CD4-positive, alpha-beta T cell treated with Interleukin-17A for 1 hour (primary cell): ENCODE results near the gene IFNW1.
"Not testable (repeated sequence)": the region's sequence is repeated elsewhere in the genome, so short reads cannot be mapped to it uniquely, and the experiment has no call there.

Experiments
- DNase-seq: peaks from one replicate; pipeline ENCODE4 v3.0.0-alpha.2; 2020

Gene IFNW1

GRCh38 chr9:21141427-21141882 is at the start of gene IFNW1:
TSS of gene IFNW1 (minus strand) at chr9:21141832. CDS start at chr9:21141570, 262 bp downstream.
- no peak for DNase-seq

DNA sequence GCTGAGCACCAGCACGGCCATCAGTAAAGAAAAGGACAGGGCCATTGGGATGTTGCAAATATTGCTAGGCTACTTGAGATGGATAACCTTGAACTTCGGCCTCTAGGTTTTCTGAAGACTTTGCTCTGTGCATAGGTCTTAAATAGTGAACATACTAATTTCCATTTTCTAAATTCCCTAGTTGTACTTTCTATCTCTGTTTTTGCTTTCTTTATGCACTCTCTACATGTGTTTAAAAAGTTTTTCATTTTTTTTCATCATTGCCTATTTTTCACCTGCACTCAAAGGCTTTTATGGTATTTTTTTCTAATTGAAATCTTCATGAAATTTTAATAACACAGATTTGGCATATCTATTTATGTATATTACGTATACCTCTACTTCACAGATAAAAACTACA is 45.9 kb upstream of the IFNW1 start, which contains the start of gene IFNA4:
TSS of gene IFNA4 (minus strand) at position 101 of the 400 bp plus-strand sequence. CDS start at position 45, 56 bp downstream.
- DNase-seq = not testable (repeated sequence)

GRCh38 chr9:21182810-21183736 is 41.4 kb upstream of the IFNW1 start:
- DNase-seq = peak; percentile 64

GRCh38 chr9:21174671-21175070 is 33.0 kb upstream of the IFNW1 start:
- no peak for DNase-seq

- no peak for DNase-seq
These were observed 30.5 kb upstream of the IFNW1 start for GRCh38 chr9:21172156-21172555.

GRCh38 chr9:21171351-21171750 is 29.7 kb upstream of the IFNW1 start:
- no peak for DNase-seq

- DNase-seq = not testable (repeated sequence)
These were observed 24.9 kb upstream of the IFNW1 start, which contains the start of gene IFNA21 for GRCh38 chr9:21166560-21166959. TSS of gene IFNA21 (minus strand) at chr9:21166660. CDS start at chr9:21166612, 48 bp downstream.

DNA sequence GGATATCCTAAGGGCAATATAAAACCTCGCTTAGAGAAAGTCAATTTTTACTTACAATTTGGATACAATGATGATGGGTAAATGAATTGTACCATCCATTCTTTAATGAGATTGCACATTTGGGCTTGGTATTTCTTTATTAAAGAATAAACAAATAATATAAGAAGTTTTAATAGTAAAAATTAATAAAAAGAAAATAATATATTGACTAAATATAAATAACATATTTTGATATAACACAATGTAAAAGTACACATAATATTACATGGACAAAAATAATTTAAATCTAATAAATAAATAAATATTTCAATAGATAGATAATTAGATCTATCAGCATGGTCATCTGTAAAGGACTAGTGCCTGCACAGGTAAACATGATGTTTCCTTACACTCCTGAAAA is 23.9 kb upstream of the IFNW1 start:
- no peak for DNase-seq

DNA sequence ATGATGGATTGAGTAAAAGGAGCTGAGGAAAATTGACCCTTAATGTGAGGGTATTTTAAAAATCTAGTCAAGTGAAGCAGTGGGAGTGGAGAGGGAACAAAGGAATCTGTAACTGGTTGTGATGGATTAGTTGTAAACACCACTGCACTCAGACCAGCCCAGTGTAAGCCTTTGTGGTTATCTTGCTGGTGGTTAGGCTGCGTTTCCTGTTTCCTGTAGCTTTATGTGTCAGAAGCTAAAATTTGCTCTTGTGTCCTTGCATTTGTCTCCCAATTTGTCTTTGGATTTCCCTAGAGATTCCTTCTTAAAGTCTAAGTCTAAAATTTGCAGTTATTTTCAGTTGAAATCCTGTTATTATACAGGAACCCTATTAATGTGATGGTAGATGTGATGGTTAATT is 18.5 kb upstream of the IFNW1 start:
- DNase-seq = peak; percentile 66

DNA sequence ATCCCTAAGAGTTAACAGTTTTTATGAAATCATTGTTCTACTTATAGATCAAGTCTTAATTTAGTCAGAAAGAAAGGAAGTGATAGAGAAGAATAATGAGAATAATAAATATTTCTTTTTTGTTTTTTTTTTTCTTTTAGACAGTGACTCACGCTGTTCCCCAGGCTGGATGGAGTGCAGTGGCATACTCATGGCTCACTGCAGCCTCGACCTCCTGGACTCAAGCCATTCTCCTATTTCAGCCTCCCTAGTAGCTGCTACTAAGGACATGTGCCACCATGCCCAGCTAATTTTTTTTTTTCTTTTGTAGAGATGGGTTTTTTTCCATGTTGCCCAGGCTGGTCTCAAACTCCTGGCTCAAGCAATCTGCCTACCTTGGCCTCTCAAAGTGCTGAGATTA is 13.9 kb upstream of the IFNW1 start:
- DNase-seq = no peak

DNA sequence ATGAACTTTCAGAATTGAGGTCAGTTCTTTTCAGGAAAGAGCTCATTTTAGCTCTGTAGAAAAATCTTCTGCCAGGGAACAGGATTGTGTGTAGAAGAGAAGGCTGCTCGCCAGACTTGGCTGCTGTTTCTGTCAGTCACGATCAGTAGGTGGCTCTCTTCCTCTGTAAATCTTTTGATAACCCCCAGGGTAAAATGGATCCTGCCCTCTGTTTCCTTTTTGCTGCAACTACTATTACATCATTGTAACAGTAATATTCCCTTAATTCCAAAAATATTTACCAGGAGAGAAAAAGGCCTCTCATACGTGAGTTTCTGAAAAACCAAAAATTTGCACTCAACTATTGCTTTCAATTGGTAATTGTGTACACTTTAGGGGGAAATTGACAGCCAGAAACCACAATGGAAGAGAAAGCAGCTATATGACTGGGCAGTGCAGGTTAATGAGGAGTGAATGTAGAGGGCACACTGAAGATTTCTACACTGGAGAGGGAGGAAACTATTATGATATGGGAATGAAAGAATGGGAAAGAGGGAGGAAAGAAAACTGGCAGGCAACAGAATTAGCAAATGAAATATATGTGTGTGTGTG is 12.5 kb upstream of the IFNW1 start:
- DNase-seq = peak; percentile 46

DNA sequence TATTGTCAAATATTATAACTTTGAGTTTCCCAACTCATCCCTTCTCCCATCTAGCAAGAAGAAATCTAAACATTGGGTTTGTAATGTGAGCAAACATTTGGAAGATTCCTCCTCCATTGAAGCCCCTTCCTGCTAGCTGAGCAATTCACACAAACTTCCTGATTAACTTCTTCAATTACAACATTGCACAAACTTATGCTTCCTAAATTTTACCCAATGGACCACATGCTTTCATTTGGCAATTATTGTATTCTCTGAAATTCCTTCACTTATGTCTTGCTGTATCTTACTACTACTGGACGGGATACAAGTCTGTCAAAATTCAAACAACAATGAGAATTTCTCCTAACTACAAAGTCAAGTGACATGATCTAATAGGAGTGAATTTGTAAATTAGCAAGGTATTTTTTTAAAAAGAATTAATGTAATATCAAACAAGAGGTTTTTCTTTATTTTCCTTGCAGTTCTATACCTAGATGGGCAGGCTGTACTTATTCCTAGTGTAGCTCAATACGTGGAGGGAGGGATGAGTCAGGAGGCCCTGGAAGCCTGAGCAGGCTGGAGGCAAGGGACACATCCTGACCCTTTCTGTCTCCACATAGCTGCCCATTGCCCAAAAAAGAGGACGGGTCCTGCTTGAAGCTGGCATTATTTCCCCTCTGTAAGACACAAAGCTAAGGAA is 11.8 kb upstream of the IFNW1 start:
- no peak for DNase-seq

DNA sequence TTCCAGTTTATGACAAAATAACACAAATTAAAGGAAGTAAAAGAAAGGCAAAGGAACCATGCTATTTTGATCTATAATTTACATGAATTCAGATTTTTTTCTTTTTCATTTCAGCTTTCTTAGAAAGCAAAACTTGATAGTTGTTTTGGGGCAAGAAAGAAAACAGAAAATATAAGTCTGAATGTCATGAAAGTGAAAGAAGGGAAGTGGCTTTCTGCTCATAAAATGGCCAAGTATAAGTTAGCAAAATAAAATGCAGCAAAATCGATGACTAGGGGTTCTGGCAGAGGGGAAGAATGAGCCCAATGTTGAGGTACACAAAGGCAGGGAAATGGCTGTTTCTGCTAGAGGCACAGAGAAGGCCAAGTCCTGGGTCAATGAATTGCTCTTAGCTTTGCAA is 3.0 kb upstream of the IFNW1 start:
- no peak for DNase-seq

DNA sequence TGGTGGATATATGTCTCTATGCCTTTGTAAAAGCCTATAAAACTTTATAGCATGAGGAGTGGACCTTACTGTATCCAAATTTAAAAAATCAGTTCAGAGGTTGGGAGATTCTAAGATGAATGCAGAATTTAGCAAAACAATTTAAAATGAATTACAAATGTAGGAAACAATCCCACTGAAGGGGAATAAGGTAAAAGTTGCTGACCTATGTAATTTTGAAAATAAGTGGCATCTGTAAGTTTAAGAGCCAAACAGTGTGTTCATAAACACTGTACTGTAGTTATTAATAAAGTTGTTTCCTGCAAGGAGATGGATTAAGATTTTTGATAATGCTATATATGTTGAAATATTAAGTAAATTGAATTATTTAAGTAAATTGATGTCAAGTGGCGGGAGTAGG is 4.6 kb downstream of the IFNW1 start:
- DNase-seq = no peak

GRCh38 chr9:21135736-21136135 is 5.9 kb downstream of the IFNW1 start:
- no peak for DNase-seq

- not testable (repeated sequence) for DNase-seq
These were observed 13.4 kb downstream of the IFNW1 start for GRCh38 chr9:21128186-21128585.

DNA sequence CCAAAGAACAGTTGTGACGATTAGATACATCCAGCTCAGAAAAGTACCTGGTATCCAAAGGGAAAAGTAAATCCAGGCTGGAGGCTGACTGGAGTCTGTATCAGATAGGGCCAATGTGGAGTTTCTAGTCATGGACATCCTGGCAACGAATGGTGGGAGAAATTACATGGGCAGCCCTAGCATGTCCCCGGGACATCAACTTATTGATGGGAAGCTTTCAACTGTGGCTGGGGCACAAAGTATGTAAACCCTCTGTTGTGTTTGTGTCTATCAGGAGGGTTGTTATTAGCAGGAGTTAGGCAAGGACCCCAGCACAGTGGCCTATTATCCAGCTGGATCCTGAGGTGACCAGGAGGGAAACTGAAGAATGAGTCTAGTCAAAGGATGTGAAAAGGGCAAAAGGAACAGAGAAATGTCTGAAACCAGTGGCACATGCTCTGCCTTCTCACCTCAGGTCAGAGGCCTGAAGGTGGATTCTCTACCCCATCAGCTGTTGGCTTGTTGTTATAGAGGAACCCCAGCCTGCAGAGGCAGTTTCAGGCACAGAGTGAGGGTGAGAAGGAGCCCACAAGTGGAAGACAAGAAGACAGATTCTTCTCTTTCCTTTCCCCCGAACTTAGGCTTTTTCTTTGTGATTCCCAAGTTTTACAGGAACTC is 19.9 kb downstream of the IFNW1 start:
- DNase-seq = no peak

DNA sequence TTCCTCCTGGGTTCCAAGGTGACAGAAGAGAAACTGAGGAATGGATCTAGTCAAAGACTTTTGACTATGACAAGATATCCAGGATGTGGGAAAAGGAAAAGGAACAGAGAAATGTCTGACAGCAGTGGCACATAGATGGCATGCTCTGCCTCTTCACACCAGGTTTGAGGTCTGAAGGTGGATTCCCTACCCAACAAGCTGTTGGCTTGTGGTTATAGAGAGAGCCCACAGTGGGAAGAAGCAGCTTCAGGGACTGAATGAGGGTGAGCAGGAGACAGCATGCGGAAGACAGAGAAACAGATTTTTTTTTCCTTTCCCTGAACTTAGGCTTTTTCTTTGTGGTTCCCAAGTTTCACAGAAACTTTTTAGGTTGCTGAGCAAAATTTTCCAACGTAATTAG is 20.6 kb downstream of the IFNW1 start:
- no peak for DNase-seq

DNA sequence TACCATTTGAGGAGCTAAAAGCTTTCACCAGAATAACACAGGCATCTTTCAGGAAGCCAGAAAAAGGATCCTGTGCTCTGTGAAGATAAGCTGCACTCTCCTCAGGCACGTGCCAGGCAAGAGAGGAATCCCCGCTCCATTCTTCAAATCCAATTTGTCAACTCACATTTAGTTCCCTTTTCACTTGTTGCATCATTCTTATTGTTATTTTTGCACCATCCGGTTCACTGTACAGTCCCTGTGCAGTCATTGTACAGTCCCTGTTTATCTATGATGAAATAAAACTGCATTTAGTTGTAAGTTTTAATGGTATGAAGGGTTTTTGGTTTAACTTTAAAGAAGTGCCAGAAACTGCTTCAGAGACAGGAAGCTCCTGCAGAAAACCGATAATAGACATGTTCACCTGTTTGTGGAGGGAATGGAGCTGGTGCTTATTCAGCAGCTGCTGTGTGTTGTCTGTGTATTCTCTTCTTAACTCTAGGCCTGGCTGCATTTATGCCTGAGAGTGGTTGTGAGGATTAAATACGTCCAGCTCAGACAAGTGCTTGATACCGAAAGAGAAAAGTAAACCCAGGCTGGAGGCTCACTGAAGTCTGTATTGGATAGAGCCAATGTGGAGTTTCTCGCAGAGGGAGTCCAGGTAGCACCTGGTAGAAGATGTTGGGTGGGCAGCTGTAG is 22.4 kb downstream of the IFNW1 start:
- DNase-seq = no peak

GRCh38 chr9:21114311-21114710 is 27.3 kb downstream of the IFNW1 start:
- DNase-seq = no peak

DNA sequence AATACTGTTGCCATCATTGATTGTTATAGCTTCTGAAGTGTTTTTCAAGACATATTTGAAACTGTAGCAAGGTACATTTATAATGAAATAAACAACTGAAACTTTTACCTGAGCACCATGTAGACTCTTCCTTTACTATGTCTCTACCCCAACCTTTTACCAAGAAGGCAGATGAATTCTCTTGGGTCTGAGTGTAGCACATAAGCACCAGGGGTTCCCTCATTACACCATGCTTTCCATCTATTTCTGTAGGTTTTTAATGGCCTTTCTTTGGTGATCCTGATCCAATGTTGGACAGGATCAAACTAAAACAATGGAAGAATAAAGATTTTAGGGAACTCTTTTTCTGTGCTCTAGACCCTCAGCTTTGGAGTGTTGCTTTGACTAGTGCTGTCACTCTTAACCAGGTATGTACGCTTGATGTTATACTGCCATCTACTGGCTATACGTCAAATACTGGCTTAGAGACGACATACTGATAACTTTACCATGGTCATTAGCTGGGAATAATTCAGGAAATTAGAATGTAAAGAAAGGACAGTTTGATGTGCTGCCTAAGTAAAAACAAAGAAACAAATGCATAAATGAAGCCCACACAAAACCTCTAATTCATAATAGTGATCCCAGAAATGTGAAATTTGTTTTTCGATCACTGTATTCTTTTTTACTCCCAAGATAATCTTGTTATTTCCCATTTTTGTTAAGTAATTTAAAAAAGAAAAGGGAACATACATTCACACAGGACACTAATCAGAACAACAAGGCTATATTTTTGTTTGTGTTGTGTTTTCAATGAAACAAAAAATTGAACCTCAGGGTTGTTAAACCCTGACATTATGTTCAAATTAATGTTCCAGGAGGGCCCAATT is 30.7 kb downstream of the IFNW1 start:
- DNase-seq = peak; percentile 80
